HG02571 (cell line): ENCODE data around the gene ARID5A.
"Not testable (repeated sequence)": the region's sequence is repeated elsewhere in the genome, so short reads cannot be mapped to it uniquely, and the experiment has no call there.

Experiments
- ATAC-seq: cut with Tn5 transposase; IDR thresholded peaks from one replicate; pipeline ENCODE4 v1.9.1; 2021; ENCODE audit warnings: mild to moderate bottlenecking, moderate library complexity; ENCODE audit not compliant: unreplicated experiment

ARID5A gene

GRCh38 chr2:96554293-96555145 is 18.0 kb downstream of the ARID5A start:
- ATAC-seq, result no peak

- no peak for ATAC-seq
Observed at GRCh38 chr2:96555146-96555610, 18.6 kb downstream of the ARID5A start.

GRCh38 chr2:96556441-96557330 is 20.1 kb downstream of the ARID5A start:
- no peak for ATAC-seq

- ATAC-seq, result not testable (repeated sequence)
Observed at GRCh38 chr2:96557421-96557820, 20.9 kb downstream of the ARID5A start.

GRCh38 chr2:96558061-96558460 is 21.5 kb downstream of the ARID5A start:
- ATAC-seq, result no peak

- ATAC-seq, result no peak
Observed at GRCh38 chr2:96558485-96558884, 21.9 kb downstream of the ARID5A start.

- no peak for ATAC-seq
Observed at GRCh38 chr2:96564026-96564425, 27.5 kb downstream of the ARID5A start.

GRCh38 chr2:96564563-96564962 is 28.0 kb downstream of the ARID5A start:
- no peak for ATAC-seq

- ATAC-seq, result no peak
Observed at GRCh38 chr2:96565111-96565510, 28.6 kb downstream of the ARID5A start.

GRCh38 chr2:96568094-96568493 is 31.5 kb downstream of the ARID5A start:
- no peak for ATAC-seq

- ATAC-seq, result no peak
Observed at GRCh38 chr2:96574364-96574763, 37.8 kb downstream of the ARID5A start.

GRCh38 chr2:96575785-96576456 is 39.4 kb downstream of the ARID5A start:
- no peak for ATAC-seq

GRCh38 chr2:96577501-96577900 is 40.9 kb downstream of the ARID5A start:
- ATAC-seq, result no peak

- no peak for ATAC-seq
Observed at GRCh38 chr2:96578731-96579130, 42.2 kb downstream of the ARID5A start.

- no peak for ATAC-seq
Observed at GRCh38 chr2:96579422-96579821, 42.9 kb downstream of the ARID5A start.

- ATAC-seq, result no peak
Observed at GRCh38 chr2:96580771-96581170, 44.2 kb downstream of the ARID5A start.

- ATAC-seq, result no peak
Observed at GRCh38 chr2:96584017-96584416, 47.5 kb downstream of the ARID5A start.

- ATAC-seq, result no peak
Observed at GRCh38 chr2:96587843-96588242, 51.3 kb downstream of the ARID5A start.

- no peak for ATAC-seq
Observed at GRCh38 chr2:96591054-96591453, 54.5 kb downstream of the ARID5A start.

GRCh38 chr2:96591494-96591893 is 54.9 kb downstream of the ARID5A start:
- no peak for ATAC-seq

GRCh38 chr2:96594282-96594681 is 57.7 kb downstream of the ARID5A start:
- no peak for ATAC-seq
